Skeletal muscle tissue (tissue), 4 donors: ENCODE results near the gene SLC8A1. TPM values are rescaled to one million over a fixed set of nuclear protein-coding genes. Genes with fewer than 3 reads are reported as not detected.

Source experiments
- H3K27ac ChIP-seq: one replicate; pipeline ENCODE4 v1.7.0; 2013; ENCODE audit warnings: mild to moderate bottlenecking, low read depth, low read length, inconsistent platforms
- H3K27me3 ChIP-seq, 3 donors: one replicate each; pipeline ENCODE4 v1.7.0; 2013; ENCODE audit warnings: low read length in 3 of 3; ENCODE audit not compliant: control insufficient read depth in 3 of 3, insufficient read depth in 3 of 3
- H3K36me3 ChIP-seq, 3 donors: one replicate each; pipeline ENCODE4 v1.7.0; 2013; ENCODE audit warnings: low read length in 3 of 3; ENCODE audit not compliant: control insufficient read depth in 3 of 3, insufficient read depth in 3 of 3
- H3K4me1 ChIP-seq, 3 donors: one replicate each; pipeline ENCODE4 v1.7.0; 2013; ENCODE audit warnings: low read length in 3 of 3, mild to moderate bottlenecking in 3 of 3; ENCODE audit not compliant: control insufficient read depth in 3 of 3, insufficient read depth in 3 of 3
- H3K4me3 ChIP-seq, 3 donors: one replicate each; pipeline ENCODE4 v1.7.0; 2013; ENCODE audit warnings: low read length in 3 of 3
- H3K9ac ChIP-seq, 3 donors: one replicate each; pipeline ENCODE4 v1.7.0; 2013; ENCODE audit warnings: low read length in 3 of 3, mild to moderate bottlenecking in 3 of 3, moderate library complexity in 2 of 3, low read depth in 1 of 3
- H3K9me3 ChIP-seq, 3 donors: one replicate each; pipeline ENCODE4 v1.7.0; 2013; ENCODE audit warnings: low read length in 3 of 3; ENCODE audit not compliant: control insufficient read depth in 3 of 3
- total RNA-seq: library from RNA; depleted of rRNA; stranded (reverse); fragments of >200 nt; gene quantifications from one replicate; pipeline ENCODE4 v1.2.3, GENCODE V29; 2014
- donor health status: Osteomylitis.

The SLC8A1 gene
- total RNA-seq, 1 donor from 2014 or later, result 45.9 TPM

- Histone ChIP-seq H3K9ac (no peak overlapping the region), H3K27ac (no peak overlapping the region), H3K27me3 (no peaks in the 10 kb centered on the region), H3K36me3 (no peaks in the 10 kb centered on the region), H3K4me3 (no peak overlapping the region), H3K9me3 (no peaks in the 10 kb centered on the region), H3K4me1 (no peaks in the 10 kb centered on the region)
These were observed 323.9 kb downstream of the SLC8A1 start for GRCh38 chr2:40127890-40128557.

- Histone ChIP-seq H3K9ac (no peak overlapping the region), H3K27ac (no peak overlapping the region), H3K9me3 (no peaks in the 10 kb centered on the region), H3K4me3 (no peak overlapping the region), H3K4me1 (no peaks in the 10 kb centered on the region), H3K27me3 (no peaks in the 10 kb centered on the region), H3K36me3 (no peaks in the 10 kb centered on the region)
These were observed 324.7 kb downstream of the SLC8A1 start for GRCh38 chr2:40127146-40127545.

- Histone ChIP-seq H3K9me3 (no peaks in the 10 kb centered on the region), H3K36me3 (no peaks in the 10 kb centered on the region), H3K4me3 (no peak overlapping the region), H3K9ac (no peak overlapping the region), H3K4me1 (no peaks in the 10 kb centered on the region), H3K27ac (no peak overlapping the region), H3K27me3 (no peaks in the 10 kb centered on the region)
These were observed 325.9 kb downstream of the SLC8A1 start for GRCh38 chr2:40126006-40126405.

GRCh38 chr2:40123746-40124145, 328.1 kb downstream of the SLC8A1 start:
- H3K4me1 ChIP-seq, result no peaks in the 10 kb centered on the region
- H3K9me3 ChIP-seq, result no peaks in the 10 kb centered on the region
- no peaks in the 10 kb centered on the region for H3K36me3 ChIP-seq
- no peak overlapping the region for H3K9ac ChIP-seq
- H3K27ac ChIP-seq, result no peak overlapping the region
- no peaks in the 10 kb centered on the region for H3K27me3 ChIP-seq
- no peak overlapping the region for H3K4me3 ChIP-seq

- no peak overlapping the region for H3K4me3 ChIP-seq
- H3K36me3 ChIP-seq, result no peaks in the 10 kb centered on the region
- H3K27me3 ChIP-seq, result no peaks in the 10 kb centered on the region
- H3K4me1 ChIP-seq, result no peaks in the 10 kb centered on the region
- H3K9ac ChIP-seq, result no peak overlapping the region
- H3K9me3 ChIP-seq, result no peaks in the 10 kb centered on the region
- no peak overlapping the region for H3K27ac ChIP-seq
These were observed 328.6 kb downstream of the SLC8A1 start for GRCh38 chr2:40123326-40123725.

GRCh38 chr2:40120957-40121356, 330.9 kb downstream of the SLC8A1 start:
- Histone ChIP-seq H3K36me3 (no peaks in the 10 kb centered on the region), H3K9me3 (no peaks in the 10 kb centered on the region), H3K27me3 (no peaks in the 10 kb centered on the region), H3K4me1 (no peaks in the 10 kb centered on the region), H3K27ac (no peak overlapping the region), H3K9ac (no peak overlapping the region), H3K4me3 (no peak overlapping the region)

- Histone ChIP-seq H3K9ac (no peak overlapping the region), H3K4me3 (no peak overlapping the region), H3K36me3 (no peaks in the 10 kb centered on the region), H3K27ac (no peak overlapping the region), H3K4me1 (no peaks in the 10 kb centered on the region), H3K27me3 (no peaks in the 10 kb centered on the region), H3K9me3 (no peaks in the 10 kb centered on the region)
These were observed 331.9 kb downstream of the SLC8A1 start for GRCh38 chr2:40120026-40120425.

- Histone ChIP-seq H3K4me1 (no peaks in the 10 kb centered on the region), H3K4me3 (no peak overlapping the region), H3K36me3 (no peaks in the 10 kb centered on the region), H3K27ac (no peak overlapping the region), H3K9me3 (no peaks in the 10 kb centered on the region), H3K27me3 (no peaks in the 10 kb centered on the region), H3K9ac (no peak overlapping the region)
These were observed 333.3 kb downstream of the SLC8A1 start for GRCh38 chr2:40118622-40119021.

GRCh38 chr2:40115894-40116293, 336.0 kb downstream of the SLC8A1 start:
- Histone ChIP-seq H3K4me1 (no peaks in the 10 kb centered on the region), H3K36me3 (no peaks in the 10 kb centered on the region), H3K27ac (no peak overlapping the region), H3K9ac (no peak overlapping the region), H3K27me3 (no peaks in the 10 kb centered on the region), H3K9me3 (no peaks in the 10 kb centered on the region), H3K4me3 (no peak overlapping the region)

- Histone ChIP-seq H3K4me1 (no peaks in the 10 kb centered on the region), H3K36me3 (no peaks in the 10 kb centered on the region), H3K4me3 (no peak overlapping the region), H3K27me3 (no peaks in the 10 kb centered on the region), H3K27ac (no peak overlapping the region), H3K9ac (no peak overlapping the region), H3K9me3 (no peaks in the 10 kb centered on the region)
These were observed 336.5 kb downstream of the SLC8A1 start for GRCh38 chr2:40115348-40115747.
